Measurements from ENCODE around the gene EPHB4. TPM values are rescaled to one million over a fixed set of nuclear protein-coding genes. Genes with fewer than 3 reads are reported as not detected.

Gene EPHB4
- total RNA-seq, 1 donor from 2014 or later = 153 TPM

- no peaks in the 10 kb centered on the region for H3K36me3 ChIP-seq (ENCODE audit: control insufficient read depth, insufficient read depth, low read length)
- TF ChIP-seq, protein P1, sequence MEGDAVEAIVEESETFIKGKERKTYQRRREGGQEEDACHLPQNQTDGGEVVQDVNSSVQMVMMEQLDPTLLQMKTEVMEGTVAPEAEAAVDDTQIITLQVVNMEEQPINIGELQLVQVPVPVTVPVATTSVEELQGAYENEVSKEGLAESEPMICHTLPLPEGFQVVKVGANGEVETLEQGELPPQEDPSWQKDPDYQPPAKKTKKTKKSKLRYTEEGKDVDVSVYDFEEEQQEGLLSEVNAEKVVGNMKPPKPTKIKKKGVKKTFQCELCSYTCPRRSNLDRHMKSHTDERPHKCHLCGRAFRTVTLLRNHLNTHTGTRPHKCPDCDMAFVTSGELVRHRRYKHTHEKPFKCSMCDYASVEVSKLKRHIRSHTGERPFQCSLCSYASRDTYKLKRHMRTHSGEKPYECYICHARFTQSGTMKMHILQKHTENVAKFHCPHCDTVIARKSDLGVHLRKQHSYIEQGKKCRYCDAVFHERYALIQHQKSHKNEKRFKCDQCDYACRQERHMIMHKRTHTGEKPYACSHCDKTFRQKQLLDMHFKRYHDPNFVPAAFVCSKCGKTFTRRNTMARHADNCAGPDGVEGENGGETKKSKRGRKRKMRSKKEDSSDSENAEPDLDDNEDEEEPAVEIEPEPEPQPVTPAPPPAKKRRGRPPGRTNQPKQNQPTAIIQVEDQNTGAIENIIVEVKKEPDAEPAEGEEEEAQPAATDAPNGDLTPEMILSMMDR (IDR thresholded peaks at IDR 0.05; ENCODE audit: insufficient read depth, low read length, severe bottlenecking) = no peak
- no peaks in the 10 kb centered on the region for H3K27me3 ChIP-seq (ENCODE audit: control insufficient read depth, insufficient read depth, low read length)
- H3K4me3 ChIP-seq (ENCODE audit: low read depth, low read length) = no peak overlapping the region
- DNase-seq (ENCODE audit: low read depth) (no peak), FAIRE-seq (no peak)
Observed at GRCh38 chr7:100779359-100779758, 48.0 kb downstream of the EPHB4 start.

DNA sequence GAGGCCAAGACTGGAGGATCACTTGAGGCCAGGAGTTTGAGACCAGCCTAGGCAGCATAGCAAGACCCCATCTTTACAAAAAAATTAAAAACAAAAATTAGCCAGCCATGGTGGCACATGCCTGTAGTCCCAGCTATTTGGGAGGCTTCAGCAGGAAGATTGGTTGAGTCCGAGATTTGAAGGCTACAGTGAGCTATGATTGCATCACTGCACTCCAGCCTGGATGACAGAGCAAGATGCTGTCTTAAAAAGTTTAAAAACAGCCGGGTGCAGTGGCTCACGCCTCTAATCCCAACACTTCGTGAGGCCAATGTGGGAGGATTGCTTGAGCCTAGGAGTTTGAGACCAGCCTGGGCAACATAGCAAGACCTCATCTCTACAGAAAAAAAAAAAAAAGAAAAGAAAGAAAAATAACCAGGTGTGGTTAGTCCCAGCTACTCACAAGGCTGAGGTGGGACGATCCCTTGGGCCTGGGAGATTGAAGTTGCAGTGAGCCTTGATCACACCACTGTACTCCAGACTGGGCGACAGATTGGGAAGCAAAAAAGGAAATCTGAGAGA, 49.2 kb downstream of the EPHB4 start:
- DNase-seq (ENCODE audit: low read depth) (no peak), FAIRE-seq (no peak)
- no peaks in the 10 kb centered on the region for H3K36me3 ChIP-seq (ENCODE audit: control insufficient read depth, insufficient read depth, low read length)
- no peak overlapping the region for H3K4me3 ChIP-seq (ENCODE audit: low read depth, low read length)
- no peaks in the 10 kb centered on the region for H3K27me3 ChIP-seq (ENCODE audit: control insufficient read depth, insufficient read depth, low read length)
- TF ChIP-seq, protein P1 (IDR thresholded peaks at IDR 0.05; ENCODE audit: insufficient read depth, low read length, severe bottlenecking) = no peak

DNA sequence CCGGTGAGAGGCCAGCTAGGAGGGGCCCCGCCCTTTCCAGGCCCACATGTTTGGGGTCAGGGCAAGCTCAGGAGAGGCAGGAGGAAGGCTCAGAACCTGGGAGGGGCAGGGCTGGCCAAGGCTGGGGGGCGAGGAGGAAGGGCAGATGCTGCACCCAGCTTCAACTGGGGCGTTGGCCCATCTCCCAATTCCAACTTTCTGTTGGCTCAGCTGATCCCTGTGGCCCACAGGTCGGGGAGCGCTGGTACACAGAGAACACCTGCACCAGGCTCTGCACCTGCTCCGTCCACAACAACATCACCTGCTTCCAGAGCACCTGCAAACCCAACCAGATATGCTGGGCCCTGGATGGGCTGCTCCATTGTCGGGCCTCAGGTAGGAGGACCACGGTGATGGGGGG, 53.8 kb downstream of the EPHB4 start:
- FAIRE-seq (no peak), DNase-seq (ENCODE audit: low read depth) (no peak)
- Histone ChIP-seq H3K4me3 (ENCODE audit: low read depth, low read length) (no peak overlapping the region), H3K36me3 (ENCODE audit: control insufficient read depth, insufficient read depth, low read length) (no peaks in the 10 kb centered on the region), H3K27me3 (ENCODE audit: control insufficient read depth, insufficient read depth, low read length) (peaks cover 3% of the 10 kb centered on the region)
- TF ChIP-seq, protein P1 (IDR thresholded peaks at IDR 0.05; ENCODE audit: insufficient read depth, low read length, severe bottlenecking) = no peak

DNA sequence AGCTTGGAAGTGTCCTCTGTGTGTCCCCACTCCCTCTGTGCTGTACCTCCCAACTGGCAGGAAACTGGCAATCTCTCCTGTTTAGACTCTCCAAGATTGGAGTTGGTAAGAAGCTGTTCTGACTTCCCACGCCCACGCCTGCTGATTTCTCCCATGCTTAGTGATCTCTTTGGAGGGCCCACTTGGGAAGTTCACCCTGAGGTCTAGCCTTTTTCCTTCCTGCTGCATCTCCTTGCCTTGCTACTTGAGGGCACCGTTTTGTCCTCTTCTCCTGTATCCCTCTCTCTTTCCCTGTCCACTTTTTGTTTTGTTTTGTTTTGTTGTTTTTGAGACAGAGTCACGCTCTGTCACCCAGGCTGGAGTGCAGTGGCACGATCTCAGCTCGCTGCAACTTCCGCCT, 58.5 kb downstream of the EPHB4 start:
- DNase-seq (ENCODE audit: low read depth) (no peak), FAIRE-seq (no peak)
- TF ChIP-seq, protein P1 (IDR thresholded peaks at IDR 0.05; ENCODE audit: insufficient read depth, low read length, severe bottlenecking) = no peak
- Histone ChIP-seq H3K27me3 (ENCODE audit: control insufficient read depth, insufficient read depth, low read length) (peaks cover 3% of the 10 kb centered on the region), H3K36me3 (ENCODE audit: control insufficient read depth, insufficient read depth, low read length) (no peaks in the 10 kb centered on the region), H3K4me3 (ENCODE audit: low read depth, low read length) (no peak overlapping the region)

- TF ChIP-seq, protein P1 (IDR thresholded peaks at IDR 0.05; ENCODE audit: insufficient read depth, low read length, severe bottlenecking) = no peak
- H3K36me3 ChIP-seq (ENCODE audit: control insufficient read depth, insufficient read depth, low read length) = no peaks in the 10 kb centered on the region
- H3K4me3 ChIP-seq (ENCODE audit: low read depth, low read length) = no peak overlapping the region
- peaks cover 5% of the 10 kb centered on the region for H3K27me3 ChIP-seq (ENCODE audit: control insufficient read depth, insufficient read depth, low read length)
- DNase-seq (ENCODE audit: low read depth) (no peak), FAIRE-seq (no peak)
Observed at GRCh38 chr7:100765250-100765649, 62.1 kb downstream of the EPHB4 start.

DNA sequence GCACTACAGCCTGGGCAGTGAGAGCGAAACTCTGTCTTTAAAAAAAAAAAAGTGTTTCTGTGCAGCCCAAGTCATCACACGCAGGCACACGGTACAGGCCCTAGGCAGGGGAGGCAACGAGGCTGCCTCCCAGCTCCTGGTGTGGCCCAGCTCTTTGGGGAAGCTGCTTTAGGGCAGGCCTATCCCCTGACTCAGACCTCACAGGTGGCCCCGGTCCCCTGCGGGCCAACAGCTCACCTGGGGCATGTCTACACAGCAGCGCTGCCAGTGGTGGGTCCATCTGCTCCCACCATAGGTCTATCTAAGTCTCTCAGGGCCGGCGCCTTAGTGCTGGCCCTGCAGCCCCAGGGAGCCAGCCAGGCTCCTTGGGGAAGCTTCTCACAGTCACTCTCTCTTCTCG, 62.5 kb downstream of the EPHB4 start:
- H3K27me3 ChIP-seq (ENCODE audit: control insufficient read depth, insufficient read depth, low read length) = peaks cover 5% of the 10 kb centered on the region
- FAIRE-seq (no peak), DNase-seq (ENCODE audit: low read depth) (no peak)
- H3K36me3 ChIP-seq (ENCODE audit: control insufficient read depth, insufficient read depth, low read length) = no peaks in the 10 kb centered on the region
- TF ChIP-seq, protein P1 (IDR thresholded peaks at IDR 0.05; ENCODE audit: insufficient read depth, low read length, severe bottlenecking) = no peak
- H3K4me3 ChIP-seq (ENCODE audit: low read depth, low read length) = no peak overlapping the region

Data from bronchial epithelial cell (primary cell).